HG03442 (cell line): ENCODE results near the gene SCP2.
A peak's percentile ranks its signal among the peaks of the same experiment; 100 is the strongest.
"Not testable (repeated sequence)": the region's sequence is repeated elsewhere in the genome, so short reads cannot be mapped to it uniquely, and the experiment has no call there.

Source experiments
- ATAC-seq: cut with Tn5 transposase; IDR thresholded peaks from one replicate; pipeline ENCODE4 v1.9.1; 2021; ENCODE audit warnings: mild to moderate bottlenecking, moderate library complexity; ENCODE audit not compliant: unreplicated experiment

SCP2 gene

GRCh38 chr1:52967666-52968065, 40.6 kb downstream of the SCP2 start:
- ATAC-seq: no peak

DNA sequence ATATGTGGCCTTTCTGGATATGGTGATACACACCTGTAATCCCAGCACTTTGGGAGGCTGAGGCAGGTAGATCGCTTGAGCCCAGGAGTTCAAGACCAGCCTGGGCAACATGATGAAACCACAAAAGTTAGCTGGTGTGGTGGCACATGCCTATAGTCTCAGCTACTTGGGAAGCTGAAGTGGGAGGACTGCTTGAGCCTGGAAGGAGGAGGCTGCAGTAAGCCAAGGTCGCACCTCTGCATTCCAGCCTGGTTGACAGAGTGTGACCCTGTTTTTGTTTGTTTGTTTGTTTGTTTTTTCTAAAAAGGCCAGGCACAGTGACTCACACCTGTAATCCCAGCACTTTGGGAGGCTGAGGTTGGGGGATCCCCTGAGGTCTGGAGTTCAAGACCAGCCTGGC, 42.2 kb downstream of the SCP2 start:
- not testable (repeated sequence) for ATAC-seq

GRCh38 chr1:52970149-52970548, 43.1 kb downstream of the SCP2 start:
- ATAC-seq: no peak

DNA sequence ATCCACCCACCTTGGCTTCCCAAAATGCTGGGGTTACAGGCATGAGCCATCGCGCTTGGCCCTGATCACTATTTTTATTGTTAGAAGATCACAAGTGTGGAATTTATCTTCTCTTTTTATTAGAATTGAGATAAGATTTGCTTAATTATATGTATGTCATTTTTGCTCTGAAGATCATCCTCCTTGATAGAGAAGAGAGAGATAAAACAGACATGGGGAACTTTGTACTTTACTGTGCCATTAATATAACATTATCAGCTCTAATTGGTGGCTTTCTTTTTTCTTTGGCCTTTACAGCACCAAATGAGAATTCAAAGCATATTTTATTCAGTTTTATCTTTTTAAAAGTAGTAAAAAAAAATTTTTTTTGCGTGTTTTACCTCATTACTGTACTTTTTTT, 46.8 kb downstream of the SCP2 start:
- ATAC-seq: no peak

DNA sequence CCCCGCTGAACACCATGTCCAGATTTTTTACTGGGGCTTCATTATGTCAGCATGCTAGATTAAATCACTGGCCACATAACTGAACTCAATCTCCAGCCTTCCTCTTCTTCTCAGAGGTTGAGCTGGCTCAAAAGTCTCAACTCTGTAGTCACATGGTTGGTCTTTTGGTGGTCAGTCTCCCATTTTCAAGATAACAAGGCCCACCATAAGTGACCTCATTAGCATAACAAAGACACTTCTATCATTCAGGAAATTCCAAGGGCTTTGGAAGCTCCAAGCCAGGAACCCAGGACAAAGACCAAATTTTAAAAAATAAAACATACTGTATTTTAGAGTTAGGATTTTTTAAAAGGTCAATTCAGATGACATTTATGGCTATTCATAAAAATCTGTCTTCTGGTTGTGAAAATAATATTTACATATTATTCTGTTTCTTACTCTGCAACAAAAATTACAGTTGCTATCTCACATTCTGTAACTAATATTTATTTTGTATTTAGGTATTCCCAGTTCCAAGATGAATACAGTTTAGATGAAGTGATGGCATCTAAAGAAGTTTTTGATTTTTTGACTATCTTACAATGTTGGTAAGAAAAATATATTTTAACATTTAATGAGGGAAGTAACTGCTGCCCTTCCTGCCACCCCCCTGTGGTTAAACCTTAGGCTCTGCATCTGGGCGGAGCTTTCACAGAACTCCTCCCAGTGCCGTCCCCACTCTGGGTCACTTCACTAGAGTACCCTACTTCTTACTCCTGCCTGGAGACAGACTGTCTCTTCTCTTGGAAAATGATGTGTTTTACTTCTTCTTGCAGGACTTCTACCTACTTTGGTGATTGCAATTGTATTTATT, 49.3 kb downstream of the SCP2 start:
- no peak for ATAC-seq

DNA sequence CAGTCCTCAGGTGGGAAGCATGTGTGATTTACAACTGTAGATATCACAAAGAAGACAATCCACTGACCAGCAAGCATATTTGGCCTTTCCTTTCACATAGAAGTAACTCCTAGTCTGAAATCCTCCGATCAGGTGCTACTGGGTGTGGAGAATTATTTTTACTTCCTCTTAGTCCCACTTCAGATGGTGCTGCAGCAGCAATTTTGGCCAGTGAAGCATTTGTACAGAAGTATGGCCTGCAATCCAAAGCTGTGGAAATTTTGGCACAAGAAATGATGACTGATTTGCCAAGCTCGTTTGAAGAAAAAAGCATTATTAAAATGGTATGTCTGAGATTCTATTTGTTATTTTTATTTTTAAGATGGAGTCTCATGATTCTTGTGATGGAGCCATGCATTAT, 51.0 kb downstream of the SCP2 start:
- no peak for ATAC-seq

- not testable (repeated sequence) for ATAC-seq
Measured at GRCh38 chr1:52992733-52993132, 65.7 kb downstream of the SCP2 start.

- ATAC-seq: no peak
Measured at GRCh38 chr1:52994656-52995055, 67.6 kb downstream of the SCP2 start.

GRCh38 chr1:52996653-52997052, 69.6 kb downstream of the SCP2 start:
- ATAC-seq: no peak

DNA sequence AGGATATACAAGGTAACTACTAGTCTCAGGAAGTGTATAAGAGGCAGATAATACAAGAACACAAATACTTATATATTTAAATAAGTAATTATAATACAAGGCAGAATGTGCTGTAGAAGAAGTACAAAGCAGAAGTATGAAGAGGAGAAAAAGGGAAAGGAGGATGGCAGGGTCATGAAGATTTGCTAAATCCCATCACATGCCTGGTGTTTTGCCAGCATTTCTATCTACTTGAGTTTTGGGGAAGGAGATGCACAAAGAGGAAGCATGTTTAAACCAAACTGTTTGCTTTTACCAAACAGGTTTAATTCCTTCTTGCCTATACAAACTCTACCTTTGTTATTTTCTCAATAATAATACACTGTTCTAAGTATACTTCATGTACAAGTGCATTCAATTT, 74.1 kb downstream of the SCP2 start:
- ATAC-seq: no peak

GRCh38 chr1:53006612-53007011, 79.5 kb downstream of the SCP2 start:
- not testable (repeated sequence) for ATAC-seq

GRCh38 chr1:53010247-53010646, 83.2 kb downstream of the SCP2 start:
- ATAC-seq: not testable (repeated sequence)

DNA sequence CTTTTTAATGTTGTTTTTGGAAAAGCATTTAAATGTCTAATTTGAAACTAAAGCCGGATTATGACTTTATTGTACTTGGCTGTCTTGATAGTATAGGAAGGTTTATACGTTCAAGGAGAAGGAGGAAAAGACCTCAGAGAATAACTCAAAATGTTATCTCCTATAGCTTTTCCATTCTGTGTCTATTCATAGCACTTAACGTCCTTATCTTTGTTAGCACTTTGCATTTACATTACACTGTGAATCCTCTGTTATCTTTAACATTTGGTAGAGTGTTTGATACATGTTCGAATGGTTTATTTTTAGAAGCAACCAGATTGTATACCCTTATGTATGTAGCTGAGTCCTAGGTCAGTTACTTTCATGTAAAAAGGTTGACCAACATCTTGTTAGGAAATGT, 84.1 kb downstream of the SCP2 start:
- no peak for ATAC-seq

DNA sequence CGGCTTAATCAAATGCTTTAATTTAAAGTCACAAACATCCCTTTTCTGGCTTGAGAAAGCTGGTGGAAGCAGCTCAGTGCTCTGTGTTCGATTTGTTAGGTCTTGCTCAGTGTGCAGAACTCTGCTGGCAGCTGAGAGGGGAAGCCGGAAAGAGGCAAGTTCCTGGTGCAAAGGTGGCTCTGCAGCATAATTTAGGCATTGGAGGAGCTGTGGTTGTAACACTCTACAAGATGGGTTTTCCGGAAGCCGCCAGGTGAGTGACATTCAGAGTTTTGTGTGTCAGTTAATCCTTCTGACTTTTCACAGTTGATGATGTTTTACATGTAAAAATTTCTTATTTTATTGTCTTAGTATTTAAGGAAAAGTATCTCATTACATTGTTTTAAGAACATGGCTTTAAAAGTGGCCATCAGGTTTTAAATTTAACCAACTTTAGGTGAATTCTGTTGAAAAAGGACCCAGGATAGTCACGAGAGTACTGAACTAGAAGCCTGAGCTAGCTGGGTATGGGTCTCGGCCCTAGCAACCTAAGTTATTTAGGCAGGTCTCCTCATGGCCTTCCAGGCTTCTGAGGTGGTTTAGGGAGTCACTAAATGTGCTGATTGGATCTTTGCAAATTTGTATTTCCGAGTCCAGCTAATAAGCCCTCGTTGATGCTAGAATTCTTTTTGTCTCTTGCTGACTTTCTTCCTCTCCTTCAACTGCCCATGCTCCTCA, 87.9 kb downstream of the SCP2 start:
- peak; percentile 76 for ATAC-seq

- ATAC-seq: no peak
Measured at GRCh38 chr1:53015508-53015860, 88.4 kb downstream of the SCP2 start.

GRCh38 chr1:53016705-53017104, 89.6 kb downstream of the SCP2 start:
- ATAC-seq: no peak

DNA sequence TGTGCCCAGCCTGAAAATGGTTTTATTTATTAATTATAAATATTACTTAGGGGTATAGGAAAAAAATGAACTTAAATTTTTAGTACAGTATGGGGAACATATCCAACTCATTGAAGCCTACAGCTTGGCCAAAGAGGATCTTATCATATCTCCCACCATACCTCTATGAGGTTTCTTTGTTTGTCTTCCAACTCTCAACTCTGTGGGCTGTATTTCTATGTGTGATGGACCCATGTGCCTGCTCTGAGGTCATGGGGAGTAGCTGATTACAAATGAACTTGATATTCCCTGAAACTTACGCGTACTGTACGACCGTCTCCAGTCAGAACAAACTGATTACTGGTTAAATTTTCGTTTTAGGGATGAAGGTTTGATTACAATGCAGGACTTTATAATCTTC, 93.5 kb downstream of the SCP2 start:
- ATAC-seq: no peak

GRCh38 chr1:53022179-53022578, 95.1 kb downstream of the SCP2 start:
- no peak for ATAC-seq

- no peak for ATAC-seq
Measured at GRCh38 chr1:53023546-53023945, 96.5 kb downstream of the SCP2 start.

DNA sequence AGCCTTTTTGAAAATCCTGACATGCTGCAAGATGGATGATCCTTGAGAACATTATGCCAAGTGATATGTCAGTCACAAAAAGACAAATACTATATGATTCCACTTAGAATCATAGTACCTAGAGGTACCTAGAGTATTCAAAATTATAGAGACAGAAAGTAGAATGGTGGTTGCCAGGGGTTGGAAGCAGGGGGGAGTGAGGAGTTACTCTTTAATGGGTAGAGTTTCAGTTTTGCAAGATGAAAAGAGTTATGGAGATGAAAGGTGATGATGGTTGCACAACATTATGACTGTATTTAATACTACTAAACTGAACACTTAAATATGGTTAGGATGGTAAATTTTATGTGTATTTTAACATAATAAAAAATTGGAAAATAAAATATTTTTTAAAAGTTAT, 97.0 kb downstream of the SCP2 start:
- ATAC-seq: no peak

GRCh38 chr1:53025034-53025768, 98.1 kb downstream of the SCP2 start:
- no peak for ATAC-seq

DNA sequence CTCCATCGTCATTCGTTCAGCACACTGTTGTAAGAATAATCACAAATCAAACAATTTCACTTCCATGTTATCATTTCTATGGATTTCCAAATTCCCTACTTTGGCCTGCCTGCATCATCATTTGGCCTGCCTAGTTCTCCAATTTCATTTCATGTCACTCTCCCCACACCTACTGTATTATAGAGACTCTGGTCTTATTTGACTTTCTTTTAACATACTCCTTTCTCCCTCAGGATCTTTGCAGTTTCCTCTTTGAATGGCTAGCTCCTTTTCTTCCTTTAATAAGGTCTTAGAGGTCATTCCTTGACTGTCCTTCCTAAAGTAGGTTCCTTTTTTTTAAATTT, 98.7 kb downstream of the SCP2 start:
- no peak for ATAC-seq
